GM21423 (cell line): ENCODE data around the gene PCP4L1.
"Not testable (repeated sequence)": the region's sequence is repeated elsewhere in the genome, so short reads cannot be mapped to it uniquely, and the experiment has no call there.

ENCODE experiments used
- ATAC-seq: cut with Tn5 transposase; IDR thresholded peaks from one replicate; pipeline ENCODE4 v1.9.1; 2021; ENCODE audit warnings: mild to moderate bottlenecking, moderate library complexity; ENCODE audit not compliant: unreplicated experiment

The PCP4L1 gene

GRCh38 chr1:161311595-161312181, 53.1 kb downstream of the PCP4L1 start:
- no peak for ATAC-seq

GRCh38 chr1:161313554-161314200, 55.1 kb downstream of the PCP4L1 start:
- ATAC-seq = peak; percentile 8

GRCh38 chr1:161314201-161314981, 55.8 kb downstream of the PCP4L1 start, which contains the start of gene SDHC:
SDHC (plus strand) TSS chr1:161314381; CDS start chr1:161314406, 25 bp downstream.
- ATAC-seq = peak; percentile 93

- not testable (repeated sequence) for ATAC-seq
These were observed 57.5 kb downstream of the PCP4L1 start for GRCh38 chr1:161315841-161316674.

GRCh38 chr1:161324020-161324419, 65.5 kb downstream of the PCP4L1 start:
- ATAC-seq = no peak

- no peak for ATAC-seq
These were observed 71.8 kb downstream of the PCP4L1 start for GRCh38 chr1:161330346-161330745.

GRCh38 chr1:161333166-161333565, 74.6 kb downstream of the PCP4L1 start:
- ATAC-seq = no peak
